ENCODE measurements around the gene PPP2R3C. TPM values are rescaled to one million over a fixed set of nuclear protein-coding genes. Genes with fewer than 3 reads are reported as not detected.

The PPP2R3C gene
- total RNA-seq (2014; rRNA removed; shearing (Covaris generic)) (18.5 and 25.7 TPM in 2 replicates), polyA plus RNA-seq (2016; fragmentation: Nextera tagmentation; extraction: Ambion mirVana) (41.2 and 41.7 TPM in 2 replicates)

DNA sequence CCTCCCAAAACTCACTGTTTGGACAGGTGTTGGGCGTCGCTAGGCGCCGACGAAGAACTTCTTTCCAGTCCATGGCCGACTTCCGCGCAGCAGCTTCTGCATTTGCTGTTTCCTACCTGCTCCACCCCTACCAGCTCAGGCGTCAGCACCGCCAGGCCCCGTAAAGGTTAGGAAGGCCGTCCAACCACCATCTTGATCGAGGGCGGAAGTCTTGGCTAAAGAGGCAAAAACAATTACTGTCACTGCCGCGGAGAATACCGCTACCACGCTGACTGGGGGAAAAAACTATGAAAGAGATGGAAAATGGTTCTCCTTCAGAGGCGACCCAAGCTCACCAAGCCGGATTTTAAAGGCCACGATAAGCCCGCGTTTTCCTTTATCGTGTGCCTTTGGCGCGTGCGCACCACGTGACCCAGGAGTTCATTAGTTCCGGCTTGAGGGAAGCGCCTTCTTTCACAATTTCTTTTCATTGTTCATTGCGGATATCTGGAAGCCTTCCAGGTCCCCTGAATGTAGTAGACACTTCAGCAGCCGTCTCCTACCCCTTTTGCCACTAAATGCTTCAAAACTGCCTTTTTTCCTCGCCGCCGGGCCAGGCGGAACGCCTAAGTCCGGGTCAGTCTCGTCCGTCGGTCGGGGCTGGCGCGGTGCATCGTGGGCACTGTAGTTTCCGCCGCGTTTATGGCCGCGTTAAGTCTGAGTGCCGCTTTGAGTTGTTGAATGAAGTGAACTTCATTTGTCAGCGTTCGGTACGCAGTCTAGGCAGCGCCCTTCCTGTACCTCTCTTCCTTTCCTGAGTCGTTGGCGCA lies at the start of gene PPP2R3C, which contains the start of gene PRORP:
Gene PPP2R3C, minus strand, starts transcription at position 104 of the 809 bp plus-strand sequence. Its CDS starts 31 bp downstream, at position 73.
Gene PRORP, plus strand, starts transcription at position 666 of the 809 bp plus-strand sequence. CDS start 694 bp downstream, outside the sequence.
- no peak for TF ChIP-seq EZH2 (IDR thresholded peaks at IDR 0.05; ENCODE audit: insufficient read depth, poor library complexity, severe bottlenecking)
- TF ChIP-seq EZH2phosphoT487 (IDR thresholded peaks at IDR 0.05; ENCODE audit: insufficient read depth, low read depth), result no peak
- H3K79me2 ChIP-seq (ENCODE audit: insufficient read depth), result peaks cover 66% of the 10 kb centered on the region
- no peaks in the 10 kb centered on the region for H3K36me3 ChIP-seq (ENCODE audit: low read depth)
- in situ Hi-C loops (cut with MboI), result no loop called here
- H3K4me3 ChIP-seq, result peak within 1 kb of the TSS; percentile 80
- peaks cover 12% of the 10 kb centered on the region; the same call in 1 of the 2 replicates for H3K4me1 ChIP-seq (ENCODE audit: insufficient read depth)
- H3K27ac ChIP-seq, result peak within 1 kb of the TSS; percentile 93
- no peaks in the 10 kb centered on the region for H3K9me3 ChIP-seq (ENCODE audit: low read depth)
- H3K9ac ChIP-seq, result peak within 1 kb of the TSS; percentile 92
- peaks cover 13% of the 10 kb centered on the region; the same call in 1 of the 2 replicates for H3F3A ChIP-seq (ENCODE audit: insufficient read depth)
- peak within 1 kb of the TSS; percentile 97 for H2AFZ ChIP-seq
- H3K9me2 ChIP-seq (ENCODE audit: insufficient read depth), result no peaks in the 10 kb centered on the region
- H3K4me2 ChIP-seq (ENCODE audit: unreplicated experiment), result peak within 1 kb of the TSS; percentile 97
- 1 to 2% methylated on average over 57 of the region's 57 CpGs for WGBS, 2 experiments (ENCODE audit: low coverage in 1 of 2, low lambda C conversion rate in 2 of 2, missing lambda C conversion rate in 2 of 2)
- DNase-seq, result peak; percentile 94
- H3K27me3 ChIP-seq (replicated peaks; ENCODE audit: insufficient read depth), result no peaks in the 10 kb centered on the region
- H4K20me1 ChIP-seq (ENCODE audit: insufficient read depth), result no peaks in the 10 kb centered on the region

DNA sequence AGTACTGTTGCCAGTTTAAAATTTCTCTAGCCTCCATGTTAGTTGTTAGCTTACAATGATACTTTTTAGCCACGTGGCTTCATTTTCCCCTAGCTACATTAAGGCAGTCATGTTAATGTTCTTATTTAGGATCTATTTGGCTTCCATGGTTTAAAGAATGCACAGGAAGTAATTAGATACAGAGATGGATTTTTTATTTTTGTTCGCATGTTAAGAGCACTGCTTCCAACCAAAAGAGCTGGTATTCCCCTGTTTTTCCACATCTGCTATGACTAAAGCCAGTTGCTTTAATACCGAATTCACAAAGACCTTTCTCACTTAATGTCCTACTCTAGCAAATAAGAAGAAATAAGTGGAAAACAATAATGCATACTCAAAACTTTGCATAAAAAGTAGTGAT lies 45.7 kb upstream of the PPP2R3C start:
- Histone ChIP-seq H3K9me3 (ENCODE audit: low read depth) (no peaks in the 10 kb centered on the region), H3F3A (ENCODE audit: insufficient read depth) (no peaks in the 10 kb centered on the region), H3K36me3 (ENCODE audit: low read depth) (no peaks in the 10 kb centered on the region), H3K4me3 (no peak overlapping the region), H4K20me1 (ENCODE audit: insufficient read depth) (no peaks in the 10 kb centered on the region), H2AFZ (no peak overlapping the region), H3K27ac (no peak overlapping the region), H3K4me1 (ENCODE audit: insufficient read depth) (no peaks in the 10 kb centered on the region), H3K4me2 (ENCODE audit: unreplicated experiment) (no peak overlapping the region), H3K79me2 (ENCODE audit: insufficient read depth) (no peaks in the 10 kb centered on the region), H3K9me2 (ENCODE audit: insufficient read depth) (no peaks in the 10 kb centered on the region), H3K27me3 (replicated peaks; ENCODE audit: insufficient read depth) (no peaks in the 10 kb centered on the region), H3K9ac (no peak overlapping the region)
- no peak for DNase-seq
- 18 to 26% methylated on average over 3 of the region's 3 CpGs for WGBS, 2 experiments (ENCODE audit: low coverage in 1 of 2, low lambda C conversion rate in 2 of 2, missing lambda C conversion rate in 2 of 2)
- in situ Hi-C loops (cut with MboI), result no loop called here
- TF ChIP-seq EZH2phosphoT487 (IDR thresholded peaks at IDR 0.05; ENCODE audit: insufficient read depth, low read depth) (no peak), EZH2 (IDR thresholded peaks at IDR 0.05; ENCODE audit: insufficient read depth, poor library complexity, severe bottlenecking) (no peak)

DNA sequence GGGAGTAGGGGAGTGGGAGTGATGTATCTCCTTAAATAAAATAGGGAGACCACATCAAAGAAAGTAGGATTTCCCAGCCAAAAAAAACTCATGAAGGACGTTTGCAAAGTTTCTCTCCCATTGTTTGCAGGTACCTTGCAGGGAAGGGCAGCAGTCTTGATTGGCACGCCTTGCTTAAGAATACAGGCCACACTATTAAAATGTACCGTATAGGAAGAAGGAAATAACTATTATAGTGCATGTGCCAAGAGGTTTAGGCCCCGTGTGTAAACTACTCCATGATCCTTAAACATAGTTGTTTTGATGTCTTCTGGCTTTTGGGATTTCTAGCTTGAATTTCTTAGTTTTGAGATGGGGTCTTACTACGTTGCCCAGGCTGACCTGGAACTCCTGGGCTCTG lies 43.1 kb upstream of the PPP2R3C start:
- Histone ChIP-seq H3K4me3 (no peak overlapping the region), H3K27me3 (replicated peaks; ENCODE audit: insufficient read depth) (no peaks in the 10 kb centered on the region), H3K4me2 (ENCODE audit: unreplicated experiment) (no peak overlapping the region), H3K4me1 (ENCODE audit: insufficient read depth) (peaks cover 8% of the 10 kb centered on the region), H3K9me2 (ENCODE audit: insufficient read depth) (no peaks in the 10 kb centered on the region), H3K27ac (no peak overlapping the region), H4K20me1 (ENCODE audit: insufficient read depth) (no peaks in the 10 kb centered on the region), H3K9ac (no peak overlapping the region), H3K9me3 (ENCODE audit: low read depth) (no peaks in the 10 kb centered on the region), H3K79me2 (ENCODE audit: insufficient read depth) (peaks cover 3% of the 10 kb centered on the region; the same call in 1 of the 2 replicates), H2AFZ (no peak overlapping the region), H3K36me3 (ENCODE audit: low read depth) (no peaks in the 10 kb centered on the region), H3F3A (ENCODE audit: insufficient read depth) (peaks cover 6% of the 10 kb centered on the region; the same call in 1 of the 2 replicates)
- WGBS, 2 experiments (ENCODE audit: low coverage in 1 of 2, low lambda C conversion rate in 2 of 2, missing lambda C conversion rate in 2 of 2), result 95% methylated on average over 5 of the region's 5 CpGs
- no peak for DNase-seq
- in situ Hi-C loops (cut with MboI), result no loop called here
- no peak for TF ChIP-seq EZH2phosphoT487 (IDR thresholded peaks at IDR 0.05; ENCODE audit: insufficient read depth, low read depth)
- TF ChIP-seq EZH2 (IDR thresholded peaks at IDR 0.05; ENCODE audit: insufficient read depth, poor library complexity, severe bottlenecking), result no peak

DNA sequence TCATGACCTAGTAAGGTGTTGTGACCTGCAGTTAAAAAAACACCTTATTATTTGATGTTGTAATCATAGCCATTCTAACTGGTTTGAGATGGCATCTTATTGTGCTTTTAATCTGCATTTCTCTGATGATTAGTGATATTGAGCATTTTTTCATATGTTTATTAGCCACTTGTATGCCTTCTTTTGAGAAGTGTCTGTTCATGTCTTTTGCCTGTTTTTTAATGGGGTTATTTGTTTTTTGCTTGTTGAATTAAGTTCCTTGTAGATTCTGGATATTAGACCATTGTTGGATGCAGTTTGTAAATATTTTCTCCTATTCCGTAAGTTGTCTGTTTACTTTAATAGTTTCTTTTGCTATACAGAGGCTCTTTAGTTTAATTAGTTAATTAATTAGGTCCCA lies 41.6 kb upstream of the PPP2R3C start:
- no peak overlapping the region for H2AFZ ChIP-seq
- DNase-seq, result no peak
- no peaks in the 10 kb centered on the region for H4K20me1 ChIP-seq (ENCODE audit: insufficient read depth)
- WGBS, 2 experiments (ENCODE audit: low coverage in 1 of 2, low lambda C conversion rate in 2 of 2, missing lambda C conversion rate in 2 of 2), result 92 to 95% methylated on average over 1 of the region's 1 CpG
- no peak overlapping the region for H3K9ac ChIP-seq
- no peaks in the 10 kb centered on the region for H3K27me3 ChIP-seq (replicated peaks; ENCODE audit: insufficient read depth)
- H3K36me3 ChIP-seq (ENCODE audit: low read depth), result no peaks in the 10 kb centered on the region
- H3F3A ChIP-seq (ENCODE audit: insufficient read depth), result peaks cover 6% of the 10 kb centered on the region; the same call in 1 of the 2 replicates
- no peak overlapping the region for H3K4me3 ChIP-seq
- no peak overlapping the region for H3K27ac ChIP-seq
- peaks cover 14% of the 10 kb centered on the region for H3K4me1 ChIP-seq (ENCODE audit: insufficient read depth)
- peaks cover 7% of the 10 kb centered on the region; the same call in 1 of the 2 replicates for H3K79me2 ChIP-seq (ENCODE audit: insufficient read depth)
- H3K4me2 ChIP-seq (ENCODE audit: unreplicated experiment), result no peak overlapping the region
- in situ Hi-C loops (cut with MboI), result no loop called here
- no peaks in the 10 kb centered on the region for H3K9me3 ChIP-seq (ENCODE audit: low read depth)
- no peaks in the 10 kb centered on the region for H3K9me2 ChIP-seq (ENCODE audit: insufficient read depth)
- TF ChIP-seq EZH2 (IDR thresholded peaks at IDR 0.05; ENCODE audit: insufficient read depth, poor library complexity, severe bottlenecking) (no peak), EZH2phosphoT487 (IDR thresholded peaks at IDR 0.05; ENCODE audit: insufficient read depth, low read depth) (no peak)
